Measurements from ENCODE around the gene MET.

Gene MET

GRCh38 chr7:116733924-116734580, 62.1 kb downstream of the MET start:
- no peak for DNase-seq
- H3K4me3 Mint-ChIP-seq, result no peak overlapping the region
- no peak overlapping the region for H3K27ac Mint-ChIP-seq

DNA sequence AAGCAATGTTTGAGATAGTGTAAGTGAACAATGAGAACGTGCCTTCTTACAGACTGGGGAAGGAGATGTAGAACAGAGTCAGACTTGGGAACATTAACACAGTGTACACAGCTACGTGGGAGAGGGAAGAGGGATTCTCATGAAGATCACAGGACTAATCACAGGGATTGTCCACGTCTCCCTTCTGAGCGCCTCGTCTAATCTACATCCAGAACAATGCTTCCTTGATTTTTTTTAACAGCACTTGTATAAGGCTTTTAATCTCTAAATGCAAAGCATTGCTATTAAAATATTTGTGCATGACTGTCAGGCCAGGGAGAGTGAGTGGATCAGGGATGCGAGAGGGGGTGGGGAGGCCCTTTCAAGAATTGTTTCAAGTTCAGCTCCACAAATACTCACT, 62.7 kb downstream of the MET start:
- Mint-ChIP-seq H3K36me3 (ENCODE audit: low read depth) (no peaks in the 10 kb centered on the region), H3K4me3 (no peak overlapping the region), H3K27me3 (ENCODE audit: low read depth, poor library complexity) (peaks cover 15% of the 10 kb centered on the region), H3K4me1 (peaks cover 31% of the 10 kb centered on the region), H3K9me3 (no peaks in the 10 kb centered on the region), H3K27ac (no peak overlapping the region)
- TF ChIP-seq, protein P1, sequence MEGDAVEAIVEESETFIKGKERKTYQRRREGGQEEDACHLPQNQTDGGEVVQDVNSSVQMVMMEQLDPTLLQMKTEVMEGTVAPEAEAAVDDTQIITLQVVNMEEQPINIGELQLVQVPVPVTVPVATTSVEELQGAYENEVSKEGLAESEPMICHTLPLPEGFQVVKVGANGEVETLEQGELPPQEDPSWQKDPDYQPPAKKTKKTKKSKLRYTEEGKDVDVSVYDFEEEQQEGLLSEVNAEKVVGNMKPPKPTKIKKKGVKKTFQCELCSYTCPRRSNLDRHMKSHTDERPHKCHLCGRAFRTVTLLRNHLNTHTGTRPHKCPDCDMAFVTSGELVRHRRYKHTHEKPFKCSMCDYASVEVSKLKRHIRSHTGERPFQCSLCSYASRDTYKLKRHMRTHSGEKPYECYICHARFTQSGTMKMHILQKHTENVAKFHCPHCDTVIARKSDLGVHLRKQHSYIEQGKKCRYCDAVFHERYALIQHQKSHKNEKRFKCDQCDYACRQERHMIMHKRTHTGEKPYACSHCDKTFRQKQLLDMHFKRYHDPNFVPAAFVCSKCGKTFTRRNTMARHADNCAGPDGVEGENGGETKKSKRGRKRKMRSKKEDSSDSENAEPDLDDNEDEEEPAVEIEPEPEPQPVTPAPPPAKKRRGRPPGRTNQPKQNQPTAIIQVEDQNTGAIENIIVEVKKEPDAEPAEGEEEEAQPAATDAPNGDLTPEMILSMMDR (IDR thresholded peaks at IDR 0.05), result no peak
- DNase-seq, result no peak

More at GRCh38 chr7:116733924-116734580, 62.1 kb downstream of the MET start:
- TF ChIP-seq, protein P1 (IDR thresholded peaks at IDR 0.05), result no peak
- Mint-ChIP-seq H3K36me3 (ENCODE audit: low read depth) (no peaks in the 10 kb centered on the region), H3K9me3 (no peaks in the 10 kb centered on the region), H3K4me1 (peaks cover 31% of the 10 kb centered on the region), H3K27me3 (ENCODE audit: low read depth, poor library complexity) (peaks cover 15% of the 10 kb centered on the region)

DNA sequence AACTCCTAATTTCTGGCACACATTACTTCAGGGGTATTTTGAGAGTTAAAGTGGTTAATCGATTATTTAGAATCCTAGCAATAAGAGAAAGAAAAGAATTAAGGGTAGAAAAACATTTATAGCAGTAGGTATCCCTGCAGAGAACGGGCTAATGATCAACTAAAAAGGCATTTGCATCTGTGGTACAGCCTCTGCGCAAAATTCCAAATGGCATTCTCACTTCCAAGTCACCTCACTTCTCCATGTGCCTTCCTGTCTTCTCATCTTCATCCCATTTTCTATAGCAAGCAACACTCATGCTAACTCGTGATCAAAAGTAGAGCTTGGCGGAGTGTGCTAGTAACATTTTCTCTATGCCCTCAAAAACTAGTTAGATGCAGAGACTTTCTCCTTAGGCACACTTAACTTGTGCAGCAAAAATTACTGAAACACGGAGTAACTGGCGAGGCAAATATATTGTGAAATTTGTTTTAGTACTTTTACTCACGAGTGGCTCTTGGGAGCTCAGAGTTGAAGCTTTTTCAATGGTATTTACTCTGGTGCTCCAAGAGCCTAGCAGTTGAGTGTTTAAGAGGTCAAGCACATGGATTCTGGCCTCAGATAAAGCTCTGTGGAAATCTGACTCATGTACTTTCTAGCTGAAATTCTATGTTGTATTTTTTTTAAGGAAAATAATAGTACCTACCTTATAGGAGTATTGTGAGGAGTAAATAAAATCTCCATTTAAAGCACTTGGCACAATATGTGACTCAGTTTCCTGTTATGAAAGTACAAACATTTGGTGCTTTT, 65.1 kb downstream of the MET start:
- TF ChIP-seq, protein P1 (IDR thresholded peaks at IDR 0.05), result no peak
- DNase-seq, result no peak
- H3K27me3 Mint-ChIP-seq (ENCODE audit: low read depth, poor library complexity), result peaks cover 12% of the 10 kb centered on the region

DNA sequence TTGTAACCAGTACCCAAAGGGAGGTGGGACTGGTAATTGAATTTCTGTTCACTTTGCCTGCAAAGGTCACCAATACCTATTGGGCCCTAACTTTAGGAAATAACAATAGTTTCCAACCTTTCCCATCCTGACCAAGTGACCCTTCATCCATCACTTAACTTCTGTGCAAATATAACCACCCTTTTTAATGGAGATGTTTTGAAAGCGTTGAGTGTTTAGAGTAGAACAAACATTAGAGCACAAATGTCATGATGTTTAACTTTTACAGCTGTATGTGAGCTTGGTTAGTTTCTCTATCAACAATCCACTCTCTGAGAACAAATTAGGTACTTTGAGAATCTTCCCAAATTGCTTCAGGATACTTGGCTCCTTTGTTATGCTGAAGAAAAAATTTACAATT, 66.4 kb downstream of the MET start:
- TF ChIP-seq, protein P1 (IDR thresholded peaks at IDR 0.05), result no peak
- no peaks in the 10 kb centered on the region for H3K9me3 Mint-ChIP-seq

More for the DNA sequence above, 65.1 kb downstream of the MET start:
- H3K4me1 Mint-ChIP-seq, result peaks cover 44% of the 10 kb centered on the region
- no peak overlapping the region for H3K27ac Mint-ChIP-seq
- no peaks in the 10 kb centered on the region for H3K9me3 Mint-ChIP-seq
- H3K4me3 Mint-ChIP-seq, result no peak overlapping the region
- H3K36me3 Mint-ChIP-seq (ENCODE audit: low read depth), result no peaks in the 10 kb centered on the region

DNA sequence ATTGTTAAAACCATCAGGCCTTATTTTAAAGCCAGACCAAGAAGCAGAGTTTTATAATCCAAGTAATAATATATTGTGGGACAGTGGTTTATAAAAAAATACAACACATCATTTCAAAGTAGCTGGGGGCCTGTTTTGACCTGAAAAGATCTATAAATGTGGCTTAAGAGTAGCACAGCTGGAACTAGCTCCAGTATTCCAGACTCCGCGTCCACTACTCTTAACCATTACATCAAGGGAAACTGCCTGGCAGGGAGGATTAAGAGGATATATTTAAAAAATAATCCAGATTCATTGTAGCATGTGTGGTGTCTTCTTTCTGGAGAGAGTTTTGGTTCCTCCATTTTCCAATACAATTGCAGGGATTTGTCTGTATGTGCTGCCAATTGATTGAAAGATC, 67.3 kb downstream of the MET start:
- H3K27ac Mint-ChIP-seq, result no peak overlapping the region
- H3K4me1 Mint-ChIP-seq, result peaks cover 49% of the 10 kb centered on the region
- peaks cover 12% of the 10 kb centered on the region for H3K27me3 Mint-ChIP-seq (ENCODE audit: low read depth, poor library complexity)
- no peak overlapping the region for H3K4me3 Mint-ChIP-seq
- peaks cover 3% of the 10 kb centered on the region for H3K36me3 Mint-ChIP-seq (ENCODE audit: low read depth)
- no peak for DNase-seq
- TF ChIP-seq, protein P1 (IDR thresholded peaks at IDR 0.05), result no peak
- H3K9me3 Mint-ChIP-seq, result peaks cover 3% of the 10 kb centered on the region

More for the DNA sequence above, 66.4 kb downstream of the MET start:
- Mint-ChIP-seq H3K4me3 (no peak overlapping the region), H3K4me1 (peaks cover 49% of the 10 kb centered on the region), H3K27me3 (ENCODE audit: low read depth, poor library complexity) (peaks cover 12% of the 10 kb centered on the region), H3K36me3 (ENCODE audit: low read depth) (no peaks in the 10 kb centered on the region), H3K27ac (no peak overlapping the region)
- no peak for DNase-seq
